Activated CD4-positive, alpha-beta T cell treated with anti-CD3 and anti-CD28 coated beads, Interleukin-2, Interleukin-6, amounts not matched to agents 100 ng/mL and 50 ng/mL, durations not matched to agents 16 hours and 8 hours (primary cell): ENCODE results near the gene LDHD.

ENCODE experiments used
- DNase-seq: peaks from one replicate; pipeline ENCODE4 v3.0.0-alpha.2; 2020

The LDHD gene

GRCh38 chr16:75079346-75079926 lies 37.1 kb downstream of the LDHD start:
- no peak for DNase-seq

DNA sequence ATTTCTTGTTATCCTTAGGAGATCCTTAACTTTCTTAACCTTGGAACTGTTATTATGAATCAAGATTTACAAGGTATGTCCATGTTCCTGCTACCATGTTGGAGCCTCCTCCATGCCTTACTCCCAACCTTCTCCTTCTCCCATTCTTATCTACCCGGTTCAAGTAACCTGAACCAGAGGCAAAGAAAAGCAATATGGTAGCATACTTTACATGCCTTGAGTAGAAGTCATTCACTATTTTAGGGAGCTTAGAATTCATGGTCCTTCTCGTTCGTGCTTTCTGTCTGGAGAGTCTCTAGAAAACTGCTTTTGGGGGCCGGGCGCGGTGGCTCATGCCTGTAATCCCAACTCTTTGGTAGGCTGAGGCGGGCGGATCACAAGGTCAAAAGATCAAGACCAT lies 37.7 kb downstream of the LDHD start:
- DNase-seq: no peak

- no peak for DNase-seq
Measured at GRCh38 chr16:75075688-75076268, 40.8 kb downstream of the LDHD start.

- DNase-seq: peak; percentile 95
Measured at GRCh38 chr16:75074920-75075687, 41.5 kb downstream of the LDHD start.

DNA sequence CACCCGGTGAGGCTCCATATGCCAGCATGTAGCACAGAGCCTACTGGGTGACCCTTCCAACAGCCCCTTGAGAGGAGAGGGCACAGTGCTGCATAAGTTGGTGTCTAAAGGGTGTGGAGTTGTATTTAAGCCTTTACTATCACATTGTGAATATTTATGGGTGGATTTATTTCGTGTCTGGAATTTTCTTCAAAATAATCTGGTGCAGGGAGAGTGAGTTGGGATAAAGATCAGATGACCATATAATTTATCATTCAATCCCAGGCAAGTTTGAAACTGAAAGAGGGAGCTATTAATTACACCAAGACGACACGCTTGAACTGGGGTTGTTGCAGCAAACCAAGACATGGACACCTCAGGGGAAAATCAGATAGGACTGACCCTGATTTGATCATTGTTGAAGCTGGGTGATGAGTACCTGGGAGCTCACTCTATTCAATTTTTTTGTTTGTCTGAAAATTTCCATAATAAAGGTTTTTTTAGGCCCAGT lies 42.2 kb downstream of the LDHD start:
- DNase-seq: no peak

DNA sequence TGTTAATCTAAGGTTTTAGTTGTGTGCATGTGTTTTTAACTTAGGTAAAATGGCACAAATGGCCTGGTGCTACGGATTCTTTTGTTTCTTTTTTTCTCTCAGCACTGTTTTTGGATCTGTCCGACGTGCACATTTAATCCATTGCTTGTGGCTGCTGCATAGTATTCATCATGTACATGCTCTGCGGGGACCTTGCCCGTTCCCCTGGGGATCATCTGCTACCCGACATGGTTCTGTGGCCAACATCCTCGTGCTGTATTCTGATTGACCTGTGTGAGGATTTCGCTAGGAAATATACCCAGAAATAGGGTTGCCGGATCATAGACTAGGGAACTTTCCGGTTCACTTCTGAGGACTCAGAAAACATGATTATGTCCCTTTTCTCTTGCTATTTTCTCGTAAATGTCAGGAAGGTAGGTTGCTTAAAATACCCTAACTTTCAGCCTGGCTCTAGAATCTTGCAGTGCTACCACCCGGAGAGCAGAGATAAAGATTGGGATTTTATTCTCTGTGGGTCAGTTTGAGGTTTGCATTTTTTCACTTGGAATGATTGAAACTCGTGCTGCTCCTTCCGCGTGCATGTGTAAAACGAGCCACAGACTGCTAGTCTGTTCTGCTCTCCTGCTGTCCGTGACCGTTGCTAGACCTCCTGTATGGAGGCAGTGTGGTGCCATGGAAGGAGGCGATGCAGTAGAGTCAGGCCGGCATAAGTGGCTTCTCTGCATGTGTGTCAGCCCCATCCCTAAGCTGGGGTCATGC lies 42.9 kb downstream of the LDHD start:
- no peak for DNase-seq

- no peak for DNase-seq
Measured at GRCh38 chr16:75072239-75072947, 44.2 kb downstream of the LDHD start.

DNA sequence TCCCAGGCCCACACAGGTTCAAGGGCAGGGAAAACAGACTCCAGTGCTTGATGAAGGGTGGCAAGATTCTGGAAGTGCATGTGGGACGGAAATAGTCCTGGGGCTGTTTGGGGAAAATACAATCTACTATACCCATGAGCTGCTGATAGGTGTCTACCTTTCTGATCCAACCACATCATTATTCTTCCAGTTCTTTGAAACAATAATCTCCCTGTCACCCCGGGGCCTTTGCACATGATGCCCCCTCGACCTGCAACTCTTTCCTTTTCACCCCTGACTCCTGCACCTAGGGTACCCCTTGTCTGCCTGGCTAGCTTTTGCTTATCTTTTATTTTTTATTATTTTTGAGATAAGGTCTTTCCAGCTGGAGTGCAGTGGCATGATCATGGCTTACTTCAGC lies 45.0 kb downstream of the LDHD start:
- no peak for DNase-seq

- no peak for DNase-seq
Measured at GRCh38 chr16:75070012-75070841, 46.4 kb downstream of the LDHD start.

GRCh38 chr16:75068085-75069031 lies 48.2 kb downstream of the LDHD start:
- DNase-seq: no peak

GRCh38 chr16:75066861-75067447 lies 49.6 kb downstream of the LDHD start:
- no peak for DNase-seq

GRCh38 chr16:75065521-75066149 lies 50.9 kb downstream of the LDHD start:
- no peak for DNase-seq

DNA sequence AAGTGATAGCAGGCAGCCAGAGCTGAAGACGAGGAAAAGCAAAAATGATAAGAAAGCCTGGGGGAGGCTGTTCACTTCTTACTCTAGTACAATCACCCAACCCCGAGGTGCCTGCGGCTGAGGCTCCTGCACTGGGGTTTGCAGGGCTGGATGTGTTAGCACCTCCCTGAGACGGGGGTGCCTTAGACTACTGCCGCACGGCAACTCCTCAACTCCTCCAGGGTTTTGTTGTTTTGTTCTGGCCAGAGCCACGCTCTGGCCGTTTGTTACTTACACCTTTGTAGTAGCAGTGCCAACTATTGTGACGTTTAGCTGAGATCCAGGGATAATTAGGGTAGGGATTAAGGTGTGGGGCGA lies 51.5 kb downstream of the LDHD start:
- peak; percentile 44 for DNase-seq

DNA sequence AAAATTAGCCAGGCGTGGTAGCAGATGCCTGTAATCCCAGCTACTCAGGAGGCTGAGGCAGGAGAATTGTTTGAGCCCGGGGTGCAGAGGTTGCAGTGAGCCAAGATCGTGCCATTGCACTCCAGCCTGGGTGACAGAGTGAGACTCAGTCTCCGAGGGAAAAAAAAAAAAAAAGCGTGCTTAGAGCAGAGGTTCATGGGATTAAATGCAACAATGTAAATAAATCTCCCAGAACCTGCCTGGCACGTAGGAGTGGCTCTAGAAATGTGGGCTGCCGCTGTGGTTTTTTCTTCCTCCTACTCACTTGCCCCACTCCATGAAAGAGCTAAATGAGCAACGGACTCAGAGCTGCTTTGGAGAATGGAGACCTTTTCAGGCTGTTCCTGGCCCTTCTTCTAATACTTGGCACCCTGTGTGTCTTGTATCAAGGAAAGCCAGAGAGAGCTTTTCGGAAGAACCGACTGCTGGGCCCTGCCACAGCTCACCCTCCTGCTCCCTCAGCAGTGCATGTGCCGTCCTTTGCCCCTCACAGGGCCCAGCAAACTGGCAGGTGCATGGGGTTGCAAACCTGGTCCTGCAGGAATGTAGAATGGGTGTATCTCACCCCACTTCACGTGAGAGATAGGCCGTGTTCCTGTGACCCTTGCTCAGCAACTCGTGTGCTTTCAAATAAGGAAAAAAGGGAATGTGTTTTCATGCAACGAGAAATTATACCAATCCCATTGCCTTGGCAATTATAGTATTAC lies 52.0 kb downstream of the LDHD start:
- peak; percentile 62 for DNase-seq

DNA sequence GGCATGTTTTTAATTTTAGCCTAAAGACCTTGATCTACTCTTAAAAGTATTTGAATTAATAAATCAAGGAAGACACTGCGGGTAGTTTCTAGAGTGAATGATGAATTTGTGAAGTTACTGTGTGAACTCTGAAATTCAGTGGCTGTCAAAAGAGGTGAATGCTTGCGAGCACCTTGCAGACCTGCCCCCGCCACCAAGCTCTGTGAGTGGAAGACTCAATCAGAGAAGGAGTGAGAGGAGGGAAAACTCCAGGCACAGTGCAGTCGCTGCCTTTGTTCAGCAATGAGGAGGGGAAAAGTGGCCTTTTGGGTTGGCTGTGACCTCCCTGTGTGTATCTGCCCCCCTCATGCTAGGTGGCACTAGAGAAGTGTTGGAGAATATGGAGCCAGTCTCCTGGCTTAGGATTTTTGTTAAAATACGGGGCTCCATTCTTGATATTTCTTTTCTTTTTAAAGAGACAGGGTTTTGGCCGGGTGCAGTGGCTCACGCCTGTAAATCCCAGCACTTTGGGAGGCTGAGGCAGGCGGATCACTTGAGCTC lies 53.0 kb downstream of the LDHD start:
- no peak for DNase-seq

DNA sequence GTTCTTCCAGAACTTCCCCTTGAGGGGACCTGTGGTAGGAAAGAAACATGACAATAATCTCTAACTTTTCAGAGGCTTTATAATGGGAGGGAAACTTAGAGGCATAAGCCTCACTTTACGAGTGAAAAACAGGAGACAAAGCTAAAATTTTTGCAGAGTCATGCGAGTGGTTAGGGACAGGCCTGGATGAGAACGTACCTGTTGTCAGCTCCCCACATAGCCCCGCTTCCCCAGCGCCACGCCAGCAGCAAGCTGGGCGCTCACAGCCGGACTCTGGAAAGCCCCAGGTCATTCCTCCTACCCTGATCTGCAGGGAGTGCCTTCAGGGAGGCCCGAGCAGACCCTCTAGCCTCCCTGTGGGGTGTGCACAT lies 53.6 kb downstream of the LDHD start:
- no peak for DNase-seq

- no peak for DNase-seq
Measured at GRCh38 chr16:75062135-75062975, 54.2 kb downstream of the LDHD start.
